K562 (cell line): Measurements from ENCODE around the gene PTH1R. TPM values are rescaled to one million over a fixed set of nuclear protein-coding genes. Genes with fewer than 3 reads are reported as not detected.

Experiments
- ASH1L ChIP-seq: fragments of 450-650 bp; IDR thresholded peaks from 2 replicates; pipeline ENCODE4 v1.6.1; 2018; ENCODE audit warnings: borderline replicate concordance, mild to moderate bottlenecking, low read depth; ENCODE audit not compliant: partially characterized antibody
- CBFB ChIP-seq: sonication (generic); formaldehyde crosslinking; IDR thresholded peaks from 2 replicates; pipeline ENCODE4 v1.4.0; 2020; ENCODE audit warnings: mild to moderate bottlenecking, missing genetic modification reagents
- CBX3 ChIP-seq, 2 experiments: IDR thresholded peaks; 1 replicate in 1 of 2; 2 replicates in 1 of 2; pipeline ENCODE4 v1.6.1; 2012; ENCODE audit warnings: inconsistent platforms in 2 of 2, low read length in 2 of 2, borderline replicate concordance in 1 of 2, control low read depth in 1 of 2
- GABPA ChIP-seq: fragments of 200-800 bp; sonication (Bioruptor generic); conservative IDR thresholded peaks from 2 replicates; pipeline ENCODE4 v1.6.1; 2016; ENCODE audit warnings: low read depth, missing genetic modification characterization, missing compliant biosample characterization
- GABPB1 ChIP-seq: sonication (generic); formaldehyde crosslinking; IDR thresholded peaks from 2 replicates; pipeline ENCODE4 v1.8.0; 2022; ENCODE audit warnings: mild to moderate bottlenecking, missing genetic modification reagents
- MED1 ChIP-seq: sonication (generic); formaldehyde crosslinking; IDR thresholded peaks from 2 replicates; pipeline ENCODE4 v1.8.1; 2023; ENCODE audit warnings: missing genetic modification reagents, borderline replicate concordance
- NR2C2 ChIP-seq, 2 experiments: fragments of 200-800 bp in 1 of 2; sonication (Bioruptor generic) in 1 of 2; sonication (generic) in 1 of 2; formaldehyde crosslinking in 1 of 2; IDR thresholded peaks; 2 replicates each; pipeline versions ENCODE4 v1.6.1 to v1.8.0; 2016 to 2022; ENCODE audit warnings: mild to moderate bottlenecking in 1 of 2, missing compliant biosample characterization in 1 of 2, missing genetic modification characterization in 1 of 2, missing genetic modification reagents in 1 of 2
- PHF8 ChIP-seq: fragments of 200-600 bp; sonication (generic); IDR thresholded peaks from 2 replicates; pipeline ENCODE4 v1.6.1; 2012; ENCODE audit warnings: mixed run types, mild to moderate bottlenecking, inconsistent platforms, low read length, moderate library complexity, borderline replicate concordance
- RB1 ChIP-seq: fragments of 450-650 bp; IDR thresholded peaks from 2 replicates; pipeline ENCODE4 v1.6.1; 2017; ENCODE audit warnings: low read depth, mild to moderate bottlenecking
- UBTF ChIP-seq, 2 experiments: IDR thresholded peaks; 2 replicates each; pipeline ENCODE4 v1.6.1; 2012; ENCODE audit warnings: improper control_type of control experiment in 2 of 2, low read depth in 2 of 2, low read length in 2 of 2, borderline replicate concordance in 1 of 2
- ZNF133 ChIP-seq: fragments of 250-450 bp; sonication (Bioruptor Pico); IDR thresholded peaks from 2 replicates; pipeline ENCODE4 v1.4.0; 2020; ENCODE audit warnings: mild to moderate bottlenecking
- ZNF23 ChIP-seq: fragments of 250-450 bp; sonication (Bioruptor Pico); IDR thresholded peaks from 2 replicates; pipeline ENCODE4 v1.4.0; 2020; ENCODE audit warnings: mild to moderate bottlenecking
- ZNF347 ChIP-seq: fragments of 450-650 bp; formaldehyde crosslinking; IDR thresholded peaks from 2 replicates; pipeline ENCODE4 v1.4.0; 2020; ENCODE audit warnings: low read depth, mild to moderate bottlenecking, moderate library complexity
- ZNF592 ChIP-seq: fragments of 450-650 bp; IDR thresholded peaks from 2 replicates; pipeline ENCODE4 v1.6.1; 2017; ENCODE audit warnings: antibody characterized with exemption, mild to moderate bottlenecking
- polyA plus RNA-seq, 8 experiments: library from polyadenylated mRNA; depleted of rRNA in 4 of 8; stranded (reverse) in 5 of 8; unstranded in 3 of 8; fragments of >200 nt; fragmentation: Nextera tagmentation in 2 of 8; fragmentation: Illumina TruSeq in 1 of 8; extraction: Ambion mirVana in 2 of 8; extraction: Trizol in 1 of 8; gene quantifications; 2 replicates each; pipeline versions ENCODE4 v1.2.1 to v1.2.3, GENCODE V29; 2011 to 2014; ENCODE audit warnings: inconsistent platforms in 1 of 8, missing spikeins in 1 of 8
- total RNA-seq, 7 experiments: library from RNA; depleted of rRNA in 6 of 7; stranded (reverse); fragments of >200 nt in 6 of 7; fragmentation: Illumina TruSeq in 2 of 7; extraction: Trizol in 2 of 7; gene quantifications; 2 replicates each; pipeline versions ENCODE4 v1.2.1 to v1.2.3, GENCODE V29; 2011 to 2021; ENCODE audit warnings: low replicate concordance in 1 of 7
- TF ChIP-seq, protein P1 (sequence below): fragments of 450-650 bp; formaldehyde crosslinking; IDR thresholded peaks from 2 replicates; pipeline ENCODE4 v1.4.0; 2020; ENCODE audit warnings: mild to moderate bottlenecking, moderate library complexity
- TF ChIP-seq, protein P2 (sequence below): fragments of 200-800 bp; sonication (Bioruptor generic); IDR thresholded peaks from 2 replicates; pipeline ENCODE4 v1.6.1; 2017; ENCODE audit warnings: missing genetic modification characterization, missing compliant biosample characterization

The PTH1R gene
- total and polyA plus RNA-seq, 9 of the 15 experiments (the other 6 are each of a cell fraction or from before 2014, with no cell fraction given): not detected

DNA sequence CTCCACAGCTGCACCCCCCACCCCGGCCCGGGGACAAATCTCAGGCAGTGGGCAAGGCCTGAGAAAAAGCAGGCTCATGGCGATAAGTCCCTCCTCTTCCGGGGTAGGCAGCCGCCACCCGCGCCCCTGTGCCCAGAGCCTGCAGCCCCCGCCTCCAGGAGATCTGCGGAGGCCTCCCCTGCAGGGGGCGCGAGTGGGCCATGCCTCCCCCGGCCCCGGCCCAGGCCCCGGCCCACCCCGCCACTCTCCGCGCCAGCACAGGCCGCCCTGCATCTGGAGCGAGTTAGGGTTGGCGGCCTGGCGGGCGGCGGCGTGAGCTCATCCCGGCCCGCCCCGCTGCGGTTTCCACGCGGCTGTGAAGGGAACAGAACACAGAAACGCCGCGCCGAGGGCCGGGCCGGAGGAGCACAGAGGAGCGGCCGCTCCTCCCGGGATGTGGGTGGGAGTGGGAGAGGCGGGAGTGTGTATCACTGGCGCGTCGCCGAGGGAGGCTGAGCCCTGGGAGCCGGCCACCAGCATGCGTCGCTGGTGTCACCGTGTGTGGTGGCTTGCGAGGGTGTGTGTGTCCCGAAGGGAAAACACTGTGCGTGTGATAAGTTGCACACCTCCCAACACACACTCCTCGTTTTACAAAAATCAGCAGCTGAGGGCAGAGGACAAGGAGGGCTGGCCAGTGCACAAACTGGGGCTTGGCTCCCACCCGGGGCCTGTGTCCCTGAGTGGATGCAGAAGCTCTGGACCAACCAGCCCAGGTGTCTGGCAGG, 31.5 kb upstream of the PTH1R start (continued):
- TF ChIP-seq, protein P1, sequence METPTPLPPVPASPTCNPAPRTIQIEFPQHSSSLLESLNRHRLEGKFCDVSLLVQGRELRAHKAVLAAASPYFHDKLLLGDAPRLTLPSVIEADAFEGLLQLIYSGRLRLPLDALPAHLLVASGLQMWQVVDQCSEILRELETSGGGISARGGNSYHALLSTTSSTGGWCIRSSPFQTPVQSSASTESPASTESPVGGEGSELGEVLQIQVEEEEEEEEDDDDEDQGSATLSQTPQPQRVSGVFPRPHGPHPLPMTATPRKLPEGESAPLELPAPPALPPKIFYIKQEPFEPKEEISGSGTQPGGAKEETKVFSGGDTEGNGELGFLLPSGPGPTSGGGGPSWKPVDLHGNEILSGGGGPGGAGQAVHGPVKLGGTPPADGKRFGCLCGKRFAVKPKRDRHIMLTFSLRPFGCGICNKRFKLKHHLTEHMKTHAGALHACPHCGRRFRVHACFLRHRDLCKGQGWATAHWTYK (CRISPR knock-in tag): no peak
- TF ChIP-seq ZNF592: no peak
- TF ChIP-seq, protein P2, sequence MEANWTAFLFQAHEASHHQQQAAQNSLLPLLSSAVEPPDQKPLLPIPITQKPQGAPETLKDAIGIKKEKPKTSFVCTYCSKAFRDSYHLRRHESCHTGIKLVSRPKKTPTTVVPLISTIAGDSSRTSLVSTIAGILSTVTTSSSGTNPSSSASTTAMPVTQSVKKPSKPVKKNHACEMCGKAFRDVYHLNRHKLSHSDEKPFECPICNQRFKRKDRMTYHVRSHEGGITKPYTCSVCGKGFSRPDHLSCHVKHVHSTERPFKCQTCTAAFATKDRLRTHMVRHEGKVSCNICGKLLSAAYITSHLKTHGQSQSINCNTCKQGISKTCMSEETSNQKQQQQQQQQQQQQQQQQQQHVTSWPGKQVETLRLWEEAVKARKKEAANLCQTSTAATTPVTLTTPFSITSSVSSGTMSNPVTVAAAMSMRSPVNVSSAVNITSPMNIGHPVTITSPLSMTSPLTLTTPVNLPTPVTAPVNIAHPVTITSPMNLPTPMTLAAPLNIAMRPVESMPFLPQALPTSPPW (CRISPR knock-in tag): peak; percentile 79
- no peak for TF ChIP-seq MED1 (CRISPR knock-in tag)
- peak; percentile 72 for TF ChIP-seq GABPA
- TF ChIP-seq NR2C2 (CRISPR knock-in tag; IDR thresholded peaks at IDR 0.05): 0 out of 2 replicates have a peak, but pooled peaks have one; percentile 57
- TF ChIP-seq NR2C2 (tag; IDR thresholded peaks at IDR 0.05): no peak
- peak; percentile 24; the same call in 1 of the 2 replicates for TF ChIP-seq RB1
- TF ChIP-seq GABPB1 (CRISPR knock-in tag): peak; percentile 51; the same call in 1 of the 2 replicates
- TF ChIP-seq ZNF347: no peak
- TF ChIP-seq ASH1L: no peak
- TF ChIP-seq PHF8: peak; percentile 40; the same call in 1 of the 2 replicates
- TF ChIP-seq CBX3 (IDR thresholded peaks at IDR 0.05; ENCODE audit: borderline replicate concordance in 1 of 2, low read length in 2 of 2): peak in 1 of 2 experiments; percentile 12; a peak in 1 of 3 replicates
- peak; percentile 50 to 74; a peak in 2 of 4 replicates for TF ChIP-seq UBTF (IDR thresholded peaks at IDR 0.05; ENCODE audit: borderline replicate concordance in 1 of 2, low read depth in 2 of 2, low read length in 2 of 2)
- no peak for TF ChIP-seq ZNF23 (CRISPR knock-in tag)
- no peak for TF ChIP-seq ZNF133 (CRISPR knock-in tag)
- TF ChIP-seq CBFB: peak; percentile 15; the same call in 1 of the 2 replicates
